22Rv1 (cell line): ENCODE results near the gene ABHD6.

Experiments used
- H3K27ac ChIP-seq: fragments of 450-650 bp; 2 replicates; pipeline ENCODE4 v1.5.1; 2017
- ZFX ChIP-seq: fragments of 450-650 bp; IDR thresholded peaks from 2 replicates; pipeline ENCODE4 v1.6.1; 2017; ENCODE audit warnings: antibody characterized with exemption, borderline replicate concordance
- TF ChIP-seq, protein P1 (sequence below): fragments of 450-650 bp; IDR thresholded peaks from 2 replicates; pipeline ENCODE4 v1.5.1; 2017; ENCODE audit warnings: mild to moderate bottlenecking

The ABHD6 gene

DNA sequence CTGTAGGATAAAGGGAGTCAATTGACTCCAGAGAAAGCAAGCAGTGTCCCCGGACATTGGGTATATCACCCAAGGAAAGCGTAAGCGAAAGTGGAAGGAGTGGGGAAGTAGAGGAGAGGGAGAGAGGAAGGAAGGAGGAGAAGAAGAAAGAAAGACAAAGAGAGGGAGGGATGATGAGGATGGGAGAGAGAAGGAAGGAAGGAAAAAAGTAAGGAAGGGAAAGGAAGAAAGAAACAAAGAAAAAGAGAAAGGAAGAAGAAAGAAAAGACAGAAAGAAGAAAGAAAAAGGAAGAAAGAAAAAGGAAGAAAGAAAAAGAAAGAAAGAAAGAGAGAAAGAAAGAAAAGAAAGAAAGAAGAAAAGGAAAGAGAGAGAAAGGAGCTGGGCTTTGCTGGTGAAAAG lies 27.7 kb upstream of the ABHD6 start:
- TF ChIP-seq, protein P1, sequence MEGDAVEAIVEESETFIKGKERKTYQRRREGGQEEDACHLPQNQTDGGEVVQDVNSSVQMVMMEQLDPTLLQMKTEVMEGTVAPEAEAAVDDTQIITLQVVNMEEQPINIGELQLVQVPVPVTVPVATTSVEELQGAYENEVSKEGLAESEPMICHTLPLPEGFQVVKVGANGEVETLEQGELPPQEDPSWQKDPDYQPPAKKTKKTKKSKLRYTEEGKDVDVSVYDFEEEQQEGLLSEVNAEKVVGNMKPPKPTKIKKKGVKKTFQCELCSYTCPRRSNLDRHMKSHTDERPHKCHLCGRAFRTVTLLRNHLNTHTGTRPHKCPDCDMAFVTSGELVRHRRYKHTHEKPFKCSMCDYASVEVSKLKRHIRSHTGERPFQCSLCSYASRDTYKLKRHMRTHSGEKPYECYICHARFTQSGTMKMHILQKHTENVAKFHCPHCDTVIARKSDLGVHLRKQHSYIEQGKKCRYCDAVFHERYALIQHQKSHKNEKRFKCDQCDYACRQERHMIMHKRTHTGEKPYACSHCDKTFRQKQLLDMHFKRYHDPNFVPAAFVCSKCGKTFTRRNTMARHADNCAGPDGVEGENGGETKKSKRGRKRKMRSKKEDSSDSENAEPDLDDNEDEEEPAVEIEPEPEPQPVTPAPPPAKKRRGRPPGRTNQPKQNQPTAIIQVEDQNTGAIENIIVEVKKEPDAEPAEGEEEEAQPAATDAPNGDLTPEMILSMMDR: no peak
- no peak for TF ChIP-seq ZFX
- H3K27ac ChIP-seq: no peak overlapping the region

GRCh38 chr3:58210761-58211460 lies 26.7 kb upstream of the ABHD6 start, which contains the start of gene DNASE1L3:
Gene DNASE1L3, minus strand, starts transcription at chr3:58210972. Its CDS starts 66 bp downstream, at chr3:58210906.
- H3K27ac ChIP-seq: no peak within 1 kb of the TSS
- TF ChIP-seq, protein P1: no peak
- no peak for TF ChIP-seq ZFX

DNA sequence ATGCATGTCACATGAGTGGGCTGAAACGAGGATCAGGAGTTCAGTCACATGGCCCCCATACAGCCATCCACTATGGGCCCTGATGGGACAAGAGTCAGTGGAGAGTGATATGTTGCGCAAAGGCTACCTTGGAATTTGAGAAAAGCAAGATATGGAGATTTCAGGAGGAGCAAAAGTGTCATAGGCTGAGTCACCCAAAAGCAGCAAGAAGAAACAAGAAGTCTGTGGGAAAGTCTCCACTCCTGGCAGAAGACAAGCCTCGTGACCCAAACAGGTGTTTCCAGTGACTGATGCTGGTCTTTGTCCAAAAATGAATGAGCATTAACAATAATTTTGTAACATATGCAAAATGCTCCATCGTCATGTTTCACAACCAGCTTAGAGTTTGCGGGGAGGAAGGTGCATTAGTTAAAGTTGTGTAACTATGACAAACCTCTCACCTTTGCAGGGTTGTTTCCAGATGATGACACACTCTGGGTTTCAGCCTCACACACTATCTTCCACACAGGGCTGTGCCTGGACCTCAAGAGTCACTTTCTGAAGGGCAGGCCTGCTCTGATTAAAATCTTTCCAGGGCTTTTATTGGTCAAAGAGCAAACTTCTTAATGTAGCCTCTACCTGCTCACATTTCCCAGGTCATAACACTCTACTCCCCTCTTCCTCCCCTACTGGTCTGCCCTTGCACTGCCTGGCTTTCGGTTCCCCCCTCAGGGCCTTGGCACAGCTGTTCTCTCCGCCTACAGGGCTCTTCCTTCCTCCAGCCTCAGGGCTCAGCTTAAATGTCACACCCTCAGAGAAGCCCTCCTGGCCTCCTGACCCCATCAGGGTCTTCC lies 22.9 kb upstream of the ABHD6 start:
- no peak for TF ChIP-seq ZFX
- TF ChIP-seq, protein P1: no peak
- no peak overlapping the region for H3K27ac ChIP-seq

DNA sequence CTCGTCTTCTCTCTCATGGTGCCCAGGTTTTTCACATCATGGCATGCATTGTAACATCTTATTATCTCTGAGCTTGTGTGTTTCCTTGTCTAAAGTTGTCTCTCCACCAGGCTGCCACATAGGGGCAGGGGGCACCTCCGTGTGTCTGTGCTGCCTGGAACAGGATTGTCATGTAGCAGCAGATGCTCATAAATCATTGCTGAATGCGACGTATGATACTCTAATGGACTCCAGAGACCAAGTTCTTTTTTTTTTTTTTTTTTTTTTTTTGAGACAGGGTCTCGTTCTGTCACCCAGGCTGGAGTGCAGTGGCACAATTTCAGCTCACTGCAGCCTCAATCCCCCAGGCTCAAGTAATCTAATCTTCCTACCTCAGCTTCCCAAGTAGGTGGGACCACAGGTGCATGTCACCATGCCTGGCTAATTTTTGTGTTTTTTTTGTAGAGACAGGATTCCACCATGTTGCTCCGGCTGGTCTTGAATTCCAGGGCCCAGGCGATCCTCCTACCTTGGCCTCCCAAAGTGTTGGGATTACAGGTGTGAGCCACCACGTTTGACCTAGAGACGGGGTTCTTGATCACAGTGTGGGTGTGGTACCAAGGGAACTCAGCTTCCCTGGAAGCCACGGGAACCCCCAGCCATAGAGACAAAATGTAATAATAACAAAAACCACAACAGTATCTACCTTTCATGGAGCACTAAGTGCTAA lies 22.1 kb upstream of the ABHD6 start:
- no peak overlapping the region for H3K27ac ChIP-seq
- TF ChIP-seq ZFX: no peak
- TF ChIP-seq, protein P1: no peak

DNA sequence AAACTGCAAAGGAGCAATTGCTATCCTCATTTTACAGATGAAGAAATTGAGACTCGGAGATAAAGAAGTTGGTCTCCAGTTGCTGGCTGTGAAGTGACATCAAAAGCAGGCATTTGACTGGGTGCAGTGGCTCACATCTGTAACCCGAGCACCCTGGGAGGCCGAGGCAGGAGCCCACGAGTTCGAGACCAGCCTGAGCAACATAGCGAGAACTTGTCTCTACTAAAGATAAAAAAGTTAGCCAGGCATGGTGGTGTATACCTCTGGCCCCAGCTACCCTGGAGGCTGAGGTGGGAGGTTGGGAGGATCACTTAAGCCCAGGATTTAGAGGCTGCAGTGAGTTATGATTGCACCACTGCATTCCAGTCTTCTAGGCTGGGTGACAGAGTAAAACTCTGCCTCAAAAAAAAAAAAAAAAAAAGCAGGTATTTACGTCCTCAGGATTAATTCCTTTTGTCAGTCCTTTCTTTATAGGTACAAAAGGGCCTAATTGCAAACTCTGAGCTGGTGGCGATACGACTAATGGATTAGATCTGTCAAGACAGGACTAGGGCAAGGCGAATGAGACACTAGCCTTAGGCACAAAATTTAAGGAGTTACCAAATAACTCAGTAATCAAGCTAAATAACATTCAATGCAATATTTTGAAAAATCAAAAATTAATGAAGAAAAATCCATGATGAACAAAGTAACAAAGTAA lies 20.9 kb upstream of the ABHD6 start:
- no peak overlapping the region for H3K27ac ChIP-seq
- no peak for TF ChIP-seq ZFX
- TF ChIP-seq, protein P1: no peak

GRCh38 chr3:58217209-58217811 lies 20.3 kb upstream of the ABHD6 start:
- no peak overlapping the region for H3K27ac ChIP-seq
- no peak for TF ChIP-seq ZFX
- TF ChIP-seq, protein P1: peak; percentile 85
